B cell (primary cell): ENCODE measurements around the gene OAT. TPM values are rescaled to one million over a fixed set of nuclear protein-coding genes. Genes with fewer than 3 reads are reported as not detected.

ENCODE experiments used
- ATAC-seq: fragments of 200-7000 bp; cut with Tn5 transposase; one replicate; pipeline ENCODE4 v1.10.0; 2021; ENCODE audit warnings: low read depth, mild to moderate bottlenecking, moderate number of reproducible peaks, moderate library complexity
- CTCF ChIA-PET: fragments of 350-600 bp; sonication (Branson Sonifier 250); formaldehyde crosslinking; loops from one replicate; lab custom pipeline; 2021; ENCODE audit warnings: antibody characterized with exemption, inconsistent platforms; lab: Charles Lee
- POLR2A ChIA-PET: fragments of 350-600 bp; sonication (Branson Sonifier 250); formaldehyde crosslinking; loops from one replicate; lab custom pipeline; 2021; ENCODE audit warnings: antibody characterized with exemption; lab: Charles Lee
- DNase-seq: peaks from one replicate; pipeline ENCODE4 v3.0.0; 2013
- H2AFZ ChIP-seq: 2 replicates; pipeline ENCODE4 v1.6.1; 2012; ENCODE audit warnings: mild to moderate bottlenecking, low read depth, low read length; ENCODE audit not compliant: insufficient read depth, poor library complexity, severe bottlenecking
- H3K27ac ChIP-seq, 2 donors: 1 replicate in 1 of 2; 2 replicates in 1 of 2; pipeline ENCODE4 v1.5.1; 2012 to 2013; ENCODE audit warnings: low read length in 2 of 2, mild to moderate bottlenecking in 2 of 2, moderate library complexity in 1 of 2
- H3K27me3 ChIP-seq, 4 experiments: fragments of 200-600 bp in 1 of 4; sonication (generic) in 1 of 4; replicated peaks in 1 of 4; 1 replicate in 2 of 4; 2 replicates in 2 of 4; pipeline versions ENCODE4 v1.6.1 to v1.7.0; 2013 to 2016; ENCODE audit warnings: low read length in 3 of 4, mild to moderate bottlenecking in 2 of 4, mixed read lengths in 1 of 4, moderate library complexity in 1 of 4; ENCODE audit not compliant: insufficient read depth in 4 of 4, control insufficient read depth in 3 of 4; ENCODE audit errors: control extremely low read depth in 1 of 4
- H3K36me3 ChIP-seq, 2 experiments: replicated peaks in 1 of 2; 1 replicate in 1 of 2; 2 replicates in 1 of 2; pipeline versions ENCODE4 v1.6.1 to v1.7.1; 2013; ENCODE audit warnings: low read length in 1 of 2; ENCODE audit not compliant: insufficient read depth in 2 of 2, control insufficient read depth in 1 of 2; ENCODE audit errors: control extremely low read depth in 1 of 2, extremely low read depth in 1 of 2
- H3K4me1 ChIP-seq, 2 donors: fragments of 200-600 bp in 1 of 2; sonication (generic) in 1 of 2; 1 replicate in 1 of 2; 2 replicates in 1 of 2; pipeline versions ENCODE4 v1.5.1 to v1.6.1; 2013 to 2017; ENCODE audit warnings: low read length in 2 of 2; ENCODE audit not compliant: control insufficient read depth in 2 of 2, insufficient read depth in 2 of 2
- H3K4me2 ChIP-seq: replicated peaks from 2 replicates; pipeline ENCODE3; 2012; ENCODE audit warnings: mild to moderate bottlenecking, low read depth, low read length; ENCODE audit not compliant: poor library complexity, severe bottlenecking
- H3K4me3 ChIP-seq, 5 experiments: fragments of 200-600 bp in 1 of 5; sonication (generic) in 1 of 5; 1 replicate in 3 of 5; 2 replicates in 2 of 5; pipeline versions ENCODE4 v1.5.1 to v1.7.0; 2011 to 2016; ENCODE audit warnings: low read length in 4 of 5, mild to moderate bottlenecking in 4 of 5, low read depth in 2 of 5, control low read depth in 1 of 5, moderate library complexity in 1 of 5; ENCODE audit not compliant: insufficient read depth in 1 of 5; ENCODE audit errors: control extremely low read depth in 1 of 5, extremely low read depth in 1 of 5
- H3K79me2 ChIP-seq: fragments of 200-600 bp; sonication (generic); one replicate; pipeline ENCODE4 v1.6.0; 2016; ENCODE audit warnings: low read length; ENCODE audit not compliant: control insufficient read depth, insufficient read depth
- H3K9ac ChIP-seq: fragments of 200-600 bp; sonication (generic); 2 replicates; pipeline ENCODE4 v1.6.1; 2017; ENCODE audit warnings: mild to moderate bottlenecking, low read length, moderate library complexity
- H3K9me3 ChIP-seq, 3 donors: one replicate each; pipeline versions ENCODE4 v1.6.1 to v1.7.1; 2013; ENCODE audit warnings: low read length in 2 of 3; ENCODE audit not compliant: control insufficient read depth in 2 of 3, insufficient read depth in 1 of 3; ENCODE audit errors: control extremely low read depth in 1 of 3
- H4K20me1 ChIP-seq: 2 replicates; pipeline ENCODE4 v1.6.0; 2012; ENCODE audit warnings: mild to moderate bottlenecking, low read length; ENCODE audit not compliant: insufficient read depth, control insufficient read depth, poor library complexity, severe bottlenecking
- H3K27ac Mint-ChIP-seq: one replicate; pipeline ENCODE4 v1.8.0; 2021; ENCODE audit warnings: mixed read lengths
- H3K27me3 Mint-ChIP-seq: one replicate; pipeline ENCODE4 v1.8.0; 2021; ENCODE audit warnings: mixed read lengths
- H3K4me1 Mint-ChIP-seq: one replicate; pipeline ENCODE4 v1.8.0; 2021; ENCODE audit warnings: mixed read lengths
- H3K4me3 Mint-ChIP-seq: one replicate; pipeline ENCODE4 v1.8.0; 2021; ENCODE audit warnings: mixed read lengths
- H3K9me3 Mint-ChIP-seq: one replicate; pipeline ENCODE4 v1.8.0; 2022; ENCODE audit warnings: mixed read lengths; ENCODE audit not compliant: insufficient read depth
- EZH2 ChIP-seq: IDR thresholded peaks from 2 replicates; pipeline ENCODE4 v1.6.1; 2012; ENCODE audit warnings: borderline replicate concordance, low read depth, mild to moderate bottlenecking, moderate library complexity, low read length; ENCODE audit not compliant: insufficient read depth, poor library complexity, severe bottlenecking
- WGBS: methylation state at CpG from one replicate; pipeline ENCODE4 v1.1.5; 2013; ENCODE audit warnings: missing lambda C conversion rate; ENCODE audit not compliant: insufficient coverage; 5-methylcytosine and 5-hydroxymethylcytosine counted together
- intact Hi-C: fragments of 100-400 bp; cut with micrococcal nuclease; formaldehyde crosslinking; loops from one replicate; pipeline ENCODE4 v1.10.0; 2022
- polyA plus RNA-seq: library from polyadenylated mRNA; depleted of rRNA; stranded (reverse); fragments of >200 nt; gene quantifications from 2 replicates; pipeline ENCODE4 v1.2.3, GENCODE V29; 2012
- total RNA-seq, 2 donors: library from RNA; stranded (reverse); fragments of 120-200 nt in 1 of 2; gene quantifications; 1 replicate in 1 of 2; 2 replicates in 1 of 2; pipeline versions ENCODE4 v1.2.3 to v1.2.4, GENCODE V29; 2013 to 2022
- TF ChIP-seq, protein P1 (sequence below): fragments of 200-600 bp; IDR thresholded peaks from one replicate; pipeline ENCODE4 v1.8.0; 2022; ENCODE audit warnings: antibody characterized with exemption, mild to moderate bottlenecking

Gene OAT
- total and polyA plus RNA-seq, 2 donors (not counting 1 experiment from before 2014, with no cell fraction given) = 13.9 to 20.1 TPM

DNA sequence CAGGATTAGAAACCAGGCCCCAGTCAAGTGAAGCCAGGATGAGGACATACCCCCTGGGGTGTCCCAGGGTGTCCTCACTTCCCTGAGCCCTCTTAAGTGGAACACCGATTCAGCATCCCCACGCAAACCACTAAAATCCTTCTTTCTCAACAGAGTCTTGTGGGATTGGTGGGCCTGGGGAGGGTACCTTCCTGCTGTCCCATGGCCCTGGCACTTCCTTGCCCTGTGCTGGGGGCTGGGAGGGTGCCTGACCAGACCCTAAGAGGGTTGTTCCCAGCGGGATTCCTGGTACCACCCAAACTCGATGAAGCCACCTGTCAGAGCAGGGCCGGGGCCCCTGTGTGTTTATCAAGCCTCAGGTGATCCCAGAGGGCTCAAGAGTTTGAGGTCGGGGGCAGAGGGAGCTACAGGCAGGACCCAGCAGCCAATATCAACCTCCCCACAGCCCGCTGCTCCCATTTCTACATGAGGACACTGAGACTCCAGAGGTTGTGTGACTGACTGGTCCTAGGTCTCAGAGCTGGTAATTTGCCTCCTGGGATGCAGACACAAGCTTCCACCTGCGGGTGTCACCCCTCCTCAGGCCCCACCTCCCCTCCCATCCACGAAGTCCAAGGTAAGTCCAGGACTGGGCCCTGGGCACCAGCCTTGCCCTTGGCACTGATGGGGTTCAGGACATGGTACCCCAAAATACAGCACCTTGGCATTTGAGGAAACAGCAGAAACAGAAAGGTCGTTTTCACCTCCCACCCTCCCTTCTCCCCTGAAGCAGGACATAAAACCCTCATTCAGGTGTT lies 31.4 kb downstream of the OAT start:
- peak overlapping the region; percentile 67 for H3K4me3 Mint-ChIP-seq
- TF ChIP-seq EZH2 = no peak
- TF ChIP-seq, protein P1, sequence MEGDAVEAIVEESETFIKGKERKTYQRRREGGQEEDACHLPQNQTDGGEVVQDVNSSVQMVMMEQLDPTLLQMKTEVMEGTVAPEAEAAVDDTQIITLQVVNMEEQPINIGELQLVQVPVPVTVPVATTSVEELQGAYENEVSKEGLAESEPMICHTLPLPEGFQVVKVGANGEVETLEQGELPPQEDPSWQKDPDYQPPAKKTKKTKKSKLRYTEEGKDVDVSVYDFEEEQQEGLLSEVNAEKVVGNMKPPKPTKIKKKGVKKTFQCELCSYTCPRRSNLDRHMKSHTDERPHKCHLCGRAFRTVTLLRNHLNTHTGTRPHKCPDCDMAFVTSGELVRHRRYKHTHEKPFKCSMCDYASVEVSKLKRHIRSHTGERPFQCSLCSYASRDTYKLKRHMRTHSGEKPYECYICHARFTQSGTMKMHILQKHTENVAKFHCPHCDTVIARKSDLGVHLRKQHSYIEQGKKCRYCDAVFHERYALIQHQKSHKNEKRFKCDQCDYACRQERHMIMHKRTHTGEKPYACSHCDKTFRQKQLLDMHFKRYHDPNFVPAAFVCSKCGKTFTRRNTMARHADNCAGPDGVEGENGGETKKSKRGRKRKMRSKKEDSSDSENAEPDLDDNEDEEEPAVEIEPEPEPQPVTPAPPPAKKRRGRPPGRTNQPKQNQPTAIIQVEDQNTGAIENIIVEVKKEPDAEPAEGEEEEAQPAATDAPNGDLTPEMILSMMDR = no peak
- POLR2A ChIA-PET = interaction anchor here (0.5 to 0.7 kb wide), 2 partner anchors 270 to 280 kb away, joined by 3 read pairs; no protein-coding TSS in a partner anchor

More for the DNA sequence above, 31.4 kb downstream of the OAT start:
- peaks cover 0 to 3% (median under 1%) of the 10 kb centered on the region in 4 experiments for H3K27me3 ChIP-seq
- Mint-ChIP-seq H3K9me3 (no peaks in the 10 kb centered on the region), H3K27me3 (peaks cover 13% of the 10 kb centered on the region), H3K27ac (no peak overlapping the region), H3K4me1 (peaks cover 5% of the 10 kb centered on the region)
- H3K27ac ChIP-seq = no peak overlapping the region
- no peak overlapping the region for H3K4me2 ChIP-seq
- no peak overlapping the region for H3K4me3 ChIP-seq
- H4K20me1 ChIP-seq = no peaks in the 10 kb centered on the region
- H3K4me1 ChIP-seq = peaks cover 4 to 13% of the 10 kb centered on the region in 2 donors
- H3K9ac ChIP-seq = no peak overlapping the region
- no peaks in the 10 kb centered on the region for H3K9me3 ChIP-seq
- DNase-seq (peak; percentile 26), ATAC-seq (no peak)
- no peak overlapping the region for H2AFZ ChIP-seq
- no peaks in the 10 kb centered on the region for H3K36me3 ChIP-seq
- no peaks in the 10 kb centered on the region for H3K79me2 ChIP-seq
- CTCF ChIA-PET = interaction anchor here (1.4 to 12.0 kb wide), 2 partner anchors 358 to 391 kb away, joined by 4 to 365 read pairs; no protein-coding TSS in a partner anchor
- 77% methylated on average over 7 of the region's 10 CpGs for WGBS
- intact Hi-C loops = loop anchor here (5.0 kb wide), 2 partner anchors 155 to 295 kb away; partner anchors contain the start of gene CHST15
